ENCODE results near the gene INO80.

Gene INO80

DNA sequence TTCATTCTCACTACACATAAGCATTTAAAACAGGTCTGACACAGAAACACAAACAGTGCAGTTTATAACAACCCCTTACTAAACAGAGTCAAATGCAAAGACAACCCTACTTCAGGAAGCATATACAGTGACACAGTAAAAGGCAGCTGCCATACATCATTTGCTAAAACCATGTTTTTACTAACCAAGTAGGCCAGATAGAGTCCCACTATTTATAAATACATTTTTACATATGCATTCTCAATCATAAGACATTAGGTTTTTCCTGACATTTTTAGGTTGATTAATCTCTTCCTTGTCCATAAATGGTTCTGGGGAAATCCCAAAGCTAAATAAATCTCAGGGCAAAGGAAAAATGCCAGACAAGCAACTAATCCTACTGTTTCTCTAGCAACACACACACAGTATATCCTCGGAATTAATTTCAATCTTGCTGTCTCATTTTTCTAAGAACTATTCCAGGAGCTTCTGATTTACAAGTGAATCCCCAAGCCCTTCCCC lies 123.8 kb downstream of the INO80 start:
- TF ChIP-seq POLR2AphosphoS5 (IDR thresholded peaks at IDR 0.05; ENCODE audit: low read depth, low read length) (no peak), TAF1 (IDR thresholded peaks at IDR 0.05; ENCODE audit: borderline replicate concordance, insufficient read depth, low read length) (no peak), FOXP2 (optimal IDR thresholded peaks at IDR 0.05; ENCODE audit: borderline replicate concordance, extremely low read depth, extremely low read length, insufficient read depth) (no peak)
- TF ChIP-seq, protein P1, sequence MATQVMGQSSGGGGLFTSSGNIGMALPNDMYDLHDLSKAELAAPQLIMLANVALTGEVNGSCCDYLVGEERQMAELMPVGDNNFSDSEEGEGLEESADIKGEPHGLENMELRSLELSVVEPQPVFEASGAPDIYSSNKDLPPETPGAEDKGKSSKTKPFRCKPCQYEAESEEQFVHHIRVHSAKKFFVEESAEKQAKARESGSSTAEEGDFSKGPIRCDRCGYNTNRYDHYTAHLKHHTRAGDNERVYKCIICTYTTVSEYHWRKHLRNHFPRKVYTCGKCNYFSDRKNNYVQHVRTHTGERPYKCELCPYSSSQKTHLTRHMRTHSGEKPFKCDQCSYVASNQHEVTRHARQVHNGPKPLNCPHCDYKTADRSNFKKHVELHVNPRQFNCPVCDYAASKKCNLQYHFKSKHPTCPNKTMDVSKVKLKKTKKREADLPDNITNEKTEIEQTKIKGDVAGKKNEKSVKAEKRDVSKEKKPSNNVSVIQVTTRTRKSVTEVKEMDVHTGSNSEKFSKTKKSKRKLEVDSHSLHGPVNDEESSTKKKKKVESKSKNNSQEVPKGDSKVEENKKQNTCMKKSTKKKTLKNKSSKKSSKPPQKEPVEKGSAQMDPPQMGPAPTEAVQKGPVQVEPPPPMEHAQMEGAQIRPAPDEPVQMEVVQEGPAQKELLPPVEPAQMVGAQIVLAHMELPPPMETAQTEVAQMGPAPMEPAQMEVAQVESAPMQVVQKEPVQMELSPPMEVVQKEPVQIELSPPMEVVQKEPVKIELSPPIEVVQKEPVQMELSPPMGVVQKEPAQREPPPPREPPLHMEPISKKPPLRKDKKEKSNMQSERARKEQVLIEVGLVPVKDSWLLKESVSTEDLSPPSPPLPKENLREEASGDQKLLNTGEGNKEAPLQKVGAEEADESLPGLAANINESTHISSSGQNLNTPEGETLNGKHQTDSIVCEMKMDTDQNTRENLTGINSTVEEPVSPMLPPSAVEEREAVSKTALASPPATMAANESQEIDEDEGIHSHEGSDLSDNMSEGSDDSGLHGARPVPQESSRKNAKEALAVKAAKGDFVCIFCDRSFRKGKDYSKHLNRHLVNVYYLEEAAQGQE (IDR thresholded peaks at IDR 0.05; ENCODE audit: insufficient read depth in 1 of 2, low read depth in 2 of 2, low read length in 2 of 2): no peak

- no peak for TF ChIP-seq FOXP2 (optimal IDR thresholded peaks at IDR 0.05; ENCODE audit: borderline replicate concordance, extremely low read depth, extremely low read length, insufficient read depth)
- TF ChIP-seq SIN3A (IDR thresholded peaks at IDR 0.05; ENCODE audit: borderline replicate concordance, insufficient read depth, low read length): no peak
- TF ChIP-seq, protein P1 (IDR thresholded peaks at IDR 0.05; ENCODE audit: insufficient read depth in 1 of 2, low read depth in 2 of 2, low read length in 2 of 2): no peak
- no peak for TF ChIP-seq POLR2AphosphoS5 (IDR thresholded peaks at IDR 0.05; ENCODE audit: low read depth, low read length)
- TF ChIP-seq TAF1 (IDR thresholded peaks at IDR 0.05; ENCODE audit: borderline replicate concordance, insufficient read depth, low read length): no peak
These were observed 124.7 kb downstream of the INO80 start for GRCh38 chr15:40991355-40991754.

GRCh38 chr15:40990789-40991188 lies 125.3 kb downstream of the INO80 start:
- TF ChIP-seq FOXP2 (optimal IDR thresholded peaks at IDR 0.05; ENCODE audit: borderline replicate concordance, extremely low read depth, extremely low read length, insufficient read depth): no peak
- no peak for TF ChIP-seq POLR2AphosphoS5 (IDR thresholded peaks at IDR 0.05; ENCODE audit: low read depth, low read length)
- no peak for TF ChIP-seq SIN3A (IDR thresholded peaks at IDR 0.05; ENCODE audit: borderline replicate concordance, insufficient read depth, low read length)
- no peak for TF ChIP-seq TAF1 (IDR thresholded peaks at IDR 0.05; ENCODE audit: borderline replicate concordance, insufficient read depth, low read length)
- TF ChIP-seq, protein P1 (IDR thresholded peaks at IDR 0.05; ENCODE audit: insufficient read depth in 1 of 2, low read depth in 2 of 2, low read length in 2 of 2): no peak

DNA sequence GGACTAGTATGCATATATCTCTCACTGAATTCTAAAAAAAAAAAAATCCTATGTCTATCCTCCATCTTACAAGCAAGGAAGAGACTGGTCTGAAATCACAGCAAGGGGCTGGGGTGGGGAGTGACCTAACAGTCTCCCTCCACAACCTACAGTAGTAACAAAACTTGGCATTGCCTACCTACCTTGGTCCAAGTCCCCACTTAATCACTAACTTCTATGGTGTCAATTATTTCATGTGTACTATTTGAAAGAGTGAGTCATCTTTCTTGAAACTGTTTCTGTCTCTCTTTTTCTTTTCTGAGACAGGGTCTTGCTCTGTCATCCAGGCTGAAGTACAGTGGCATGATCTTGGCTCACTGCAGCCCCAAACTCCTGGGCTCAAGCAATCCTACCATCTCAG lies 126.0 kb downstream of the INO80 start:
- TF ChIP-seq FOXP2 (optimal IDR thresholded peaks at IDR 0.05; ENCODE audit: borderline replicate concordance, extremely low read depth, extremely low read length, insufficient read depth) (no peak), POLR2AphosphoS5 (IDR thresholded peaks at IDR 0.05; ENCODE audit: low read depth, low read length) (no peak), SIN3A (IDR thresholded peaks at IDR 0.05; ENCODE audit: borderline replicate concordance, insufficient read depth, low read length) (no peak), TAF1 (IDR thresholded peaks at IDR 0.05; ENCODE audit: borderline replicate concordance, insufficient read depth, low read length) (no peak)
- TF ChIP-seq, protein P1 (IDR thresholded peaks at IDR 0.05; ENCODE audit: insufficient read depth in 1 of 2, low read depth in 2 of 2, low read length in 2 of 2): no peak

- TF ChIP-seq SIN3A (IDR thresholded peaks at IDR 0.05; ENCODE audit: borderline replicate concordance, insufficient read depth, low read length): no peak
- no peak for TF ChIP-seq POLR2AphosphoS5 (IDR thresholded peaks at IDR 0.05; ENCODE audit: low read depth, low read length)
- TF ChIP-seq TAF1 (IDR thresholded peaks at IDR 0.05; ENCODE audit: borderline replicate concordance, insufficient read depth, low read length): no peak
- TF ChIP-seq FOXP2 (optimal IDR thresholded peaks at IDR 0.05; ENCODE audit: borderline replicate concordance, extremely low read depth, extremely low read length, insufficient read depth): no peak
- TF ChIP-seq, protein P1 (IDR thresholded peaks at IDR 0.05; ENCODE audit: insufficient read depth in 1 of 2, low read depth in 2 of 2, low read length in 2 of 2): no peak
These were observed 127.9 kb downstream of the INO80 start for GRCh38 chr15:40988156-40988555.

Measured in PFSK-1 (cell line).